HG03520 (cell line): ENCODE measurements around the gene ARHGEF26.

Experiments
- ATAC-seq: cut with Tn5 transposase; IDR thresholded peaks from one replicate; pipeline ENCODE4 v1.9.1; 2021; ENCODE audit warnings: mild to moderate bottlenecking, moderate library complexity; ENCODE audit not compliant: unreplicated experiment

ARHGEF26 gene

GRCh38 chr3:154244644-154245043 is 123.5 kb downstream of the ARHGEF26 start:
- ATAC-seq = no peak

GRCh38 chr3:154247806-154248415 is 126.7 kb downstream of the ARHGEF26 start:
- ATAC-seq = no peak

GRCh38 chr3:154250291-154250690 is 129.1 kb downstream of the ARHGEF26 start:
- no peak for ATAC-seq

- ATAC-seq = no peak
These were observed 130.4 kb downstream of the ARHGEF26 start for GRCh38 chr3:154251610-154252009.

- peak; percentile 97 for ATAC-seq
These were observed 131.8 kb downstream of the ARHGEF26 start for GRCh38 chr3:154252759-154253638.

GRCh38 chr3:154254527-154254926 is 133.3 kb downstream of the ARHGEF26 start:
- ATAC-seq = no peak

GRCh38 chr3:154273381-154273780 is 152.2 kb downstream of the ARHGEF26 start:
- ATAC-seq = no peak

GRCh38 chr3:154274348-154274747 is 153.2 kb downstream of the ARHGEF26 start:
- no peak for ATAC-seq

- no peak for ATAC-seq
These were observed 154.1 kb downstream of the ARHGEF26 start for GRCh38 chr3:154275292-154275691.

- no peak for ATAC-seq
These were observed 154.8 kb downstream of the ARHGEF26 start for GRCh38 chr3:154275965-154276364.

- no peak for ATAC-seq
These were observed 159.0 kb downstream of the ARHGEF26 start for GRCh38 chr3:154280161-154280560.

GRCh38 chr3:154285221-154285620 is 164.0 kb downstream of the ARHGEF26 start:
- no peak for ATAC-seq

GRCh38 chr3:154290187-154290586 is 169.0 kb downstream of the ARHGEF26 start:
- ATAC-seq = no peak

GRCh38 chr3:154294016-154294415 is 172.8 kb downstream of the ARHGEF26 start:
- ATAC-seq = no peak

GRCh38 chr3:154301561-154301960 is 180.4 kb downstream of the ARHGEF26 start:
- ATAC-seq = no peak

GRCh38 chr3:154304116-154304786 is 183.1 kb downstream of the ARHGEF26 start:
- ATAC-seq = no peak

GRCh38 chr3:154304936-154305335 is 183.7 kb downstream of the ARHGEF26 start:
- no peak for ATAC-seq

- no peak for ATAC-seq
These were observed 186.2 kb downstream of the ARHGEF26 start for GRCh38 chr3:154307363-154307762.
